ENCODE results near the gene IGSF9B. TPM values are rescaled to one million over a fixed set of nuclear protein-coding genes. Genes with fewer than 3 reads are reported as not detected.
A peak's percentile ranks its signal among the peaks of the same experiment; 100 is the strongest.

IGSF9B gene
- total RNA-seq, 1 donor from 2014 or later: 1.3 TPM

- Histone ChIP-seq H3K4me2 (no peak overlapping the region), H3K79me2 (ENCODE audit: low read depth) (no peaks in the 10 kb centered on the region), H4K20me1 (ENCODE audit: low read depth) (peaks cover 3% of the 10 kb centered on the region), H3K9ac (no peak overlapping the region), H3K4me1 (peaks cover 6% of the 10 kb centered on the region), H3F3A (ENCODE audit: low read depth) (no peaks in the 10 kb centered on the region), H2AFZ (replicated peaks) (no peak overlapping the region), H3K36me3 (no peaks in the 10 kb centered on the region), H3K4me3 (no peak overlapping the region), H3K27ac (no peak overlapping the region), H3K9me3 (ENCODE audit: low read depth) (no peaks in the 10 kb centered on the region), H3K27me3 (no peaks in the 10 kb centered on the region)
- no peaks in the 10 kb centered on the region for H3K9me3 Mint-ChIP-seq
- TF ChIP-seq EZH2 (IDR thresholded peaks at IDR 0.05): no peak
- TF ChIP-seq CTCF (IDR thresholded peaks at IDR 0.05): no peak
- no peak for TF ChIP-seq EZH2phosphoT487 (IDR thresholded peaks at IDR 0.05)
- H3K4me3 Mint-ChIP-seq: no peak overlapping the region
- peaks cover 4% of the 10 kb centered on the region for H3K27me3 Mint-ChIP-seq (ENCODE audit: insufficient read depth, low read depth)
- no peak for DNase-seq (ENCODE audit: low spot score)
- peaks cover 6% of the 10 kb centered on the region for H3K36me3 Mint-ChIP-seq
- H3K27ac Mint-ChIP-seq: no peak overlapping the region
- peaks cover 6% of the 10 kb centered on the region for H3K4me1 Mint-ChIP-seq
Measured at GRCh38 chr11:133919330-133920108, 37.2 kb downstream of the IGSF9B start.

- Mint-ChIP-seq H3K36me3 (peaks cover 3% of the 10 kb centered on the region), H3K4me3 (peak overlapping the region; percentile 67), H3K4me1 (peaks cover 6% of the 10 kb centered on the region), H3K27ac (no peak overlapping the region), H3K27me3 (ENCODE audit: insufficient read depth, low read depth) (peaks cover 4% of the 10 kb centered on the region), H3K9me3 (no peaks in the 10 kb centered on the region)
- Histone ChIP-seq H3K79me2 (ENCODE audit: low read depth) (no peaks in the 10 kb centered on the region), H3K27ac (no peak overlapping the region), H3F3A (ENCODE audit: low read depth) (no peaks in the 10 kb centered on the region), H3K4me3 (peak overlapping the region; percentile 37), H3K9me3 (ENCODE audit: low read depth) (no peaks in the 10 kb centered on the region), H3K27me3 (no peaks in the 10 kb centered on the region), H3K36me3 (no peaks in the 10 kb centered on the region), H3K9ac (no peak overlapping the region), H3K4me1 (peaks cover 6% of the 10 kb centered on the region), H4K20me1 (ENCODE audit: low read depth) (peaks cover 3% of the 10 kb centered on the region), H3K4me2 (peak overlapping the region; percentile 62), H2AFZ (replicated peaks) (no peak overlapping the region)
- DNase-seq (ENCODE audit: low spot score): peak; percentile 37
- TF ChIP-seq CTCF (IDR thresholded peaks at IDR 0.05) (no peak), EZH2 (IDR thresholded peaks at IDR 0.05) (no peak), EZH2phosphoT487 (IDR thresholded peaks at IDR 0.05) (no peak)
Measured at GRCh38 chr11:133918608-133919260, 38.0 kb downstream of the IGSF9B start.

- Mint-ChIP-seq H3K9me3 (no peaks in the 10 kb centered on the region), H3K36me3 (peaks cover 3% of the 10 kb centered on the region), H3K27ac (no peak overlapping the region), H3K4me3 (no peak overlapping the region), H3K27me3 (ENCODE audit: insufficient read depth, low read depth) (peaks cover 4% of the 10 kb centered on the region), H3K4me1 (peaks cover 6% of the 10 kb centered on the region)
- peak; percentile 25 for DNase-seq (ENCODE audit: low spot score)
- no peak overlapping the region for H3K9ac ChIP-seq
- H3K79me2 ChIP-seq (ENCODE audit: low read depth): no peaks in the 10 kb centered on the region
- no peak overlapping the region for H2AFZ ChIP-seq (replicated peaks)
- H3K27me3 ChIP-seq: no peaks in the 10 kb centered on the region
- peaks cover 3% of the 10 kb centered on the region for H4K20me1 ChIP-seq (ENCODE audit: low read depth)
- H3K36me3 ChIP-seq: no peaks in the 10 kb centered on the region
- TF ChIP-seq CTCF (IDR thresholded peaks at IDR 0.05) (no peak), EZH2 (IDR thresholded peaks at IDR 0.05) (no peak), EZH2phosphoT487 (IDR thresholded peaks at IDR 0.05) (no peak)
- no peaks in the 10 kb centered on the region for H3K9me3 ChIP-seq (ENCODE audit: low read depth)
- H3K4me2 ChIP-seq: peak overlapping the region; percentile 62
- H3K27ac ChIP-seq: no peak overlapping the region
- peaks cover 6% of the 10 kb centered on the region for H3K4me1 ChIP-seq
- H3F3A ChIP-seq (ENCODE audit: low read depth): no peaks in the 10 kb centered on the region
- peak overlapping the region; percentile 37 for H3K4me3 ChIP-seq
Measured at GRCh38 chr11:133917921-133918607, 38.7 kb downstream of the IGSF9B start.

Data from neural progenitor cell (in vitro differentiated cells).